GM23338 (cell line): ENCODE results near the gene TMEM270. TPM values are rescaled to one million over a fixed set of nuclear protein-coding genes. Genes with fewer than 3 reads are reported as not detected.

Experiments used
- ATAC-seq: fragments of 200-7000 bp; cut with Tn5 transposase; 3 replicates; pipeline ENCODE4 v1.9.1; 2020
- DNase-seq: peaks from one replicate; pipeline ENCODE4 v3.0.0-alpha.2; 2015; ENCODE audit warnings: low spot score
- H2AFZ ChIP-seq: fragments of 200-600 bp; sonication (generic); 2 replicates; pipeline ENCODE4 v1.8.0; 2016; ENCODE audit warnings: antibody characterized with exemption, mild to moderate bottlenecking, moderate library complexity
- H3F3A ChIP-seq: fragments of 200-600 bp; sonication (generic); replicated peaks from 2 replicates; pipeline ENCODE4 v1.8.0; 2017; ENCODE audit warnings: antibody characterized with exemption, mixed run types, low read depth
- H3K27ac ChIP-seq: fragments of 200-600 bp; sonication (generic); 2 replicates; pipeline ENCODE4 v1.6.1; 2016; ENCODE audit warnings: low read depth
- H3K27me3 ChIP-seq: fragments of 200-600 bp; sonication (generic); 2 replicates; pipeline ENCODE4 v1.8.0; 2016; ENCODE audit warnings: mild to moderate bottlenecking, mixed run types, moderate library complexity; ENCODE audit not compliant: insufficient read depth
- H3K36me3 ChIP-seq: fragments of 200-600 bp; sonication (generic); 2 replicates; pipeline ENCODE4 v1.8.0; 2016; ENCODE audit warnings: mild to moderate bottlenecking; ENCODE audit not compliant: insufficient read depth
- H3K4me1 ChIP-seq: fragments of 200-600 bp; sonication (generic); 2 replicates; pipeline ENCODE4 v1.8.0; 2016; ENCODE audit warnings: mild to moderate bottlenecking, moderate library complexity; ENCODE audit not compliant: insufficient read depth
- H3K4me2 ChIP-seq: fragments of 200-600 bp; sonication (generic); 2 replicates; pipeline ENCODE4 v1.7.1; 2017; ENCODE audit warnings: mixed run types
- H3K4me3 ChIP-seq: fragments of 200-600 bp; sonication (generic); 2 replicates; pipeline ENCODE4 v1.6.1; 2016; ENCODE audit warnings: mixed run types
- H3K79me2 ChIP-seq: fragments of 200-600 bp; sonication (generic); replicated peaks from 2 replicates; pipeline ENCODE4 v1.8.0; 2017; ENCODE audit warnings: mild to moderate bottlenecking; ENCODE audit not compliant: insufficient read depth
- H3K9me2 ChIP-seq: fragments of 200-600 bp; sonication (generic); 2 replicates; pipeline ENCODE4 v1.8.0; 2017; ENCODE audit not compliant: insufficient read depth
- H4K20me1 ChIP-seq: fragments of 200-600 bp; sonication (generic); replicated peaks from 2 replicates; pipeline ENCODE4 v1.8.0; 2017; ENCODE audit warnings: mild to moderate bottlenecking; ENCODE audit not compliant: insufficient read depth
- H3K27ac Mint-ChIP-seq: 2 replicates; pipeline ENCODE4 v1.8.0; 2020; ENCODE audit warnings: inconsistent platforms, mild to moderate bottlenecking, moderate library complexity, mixed read lengths
- H3K27me3 Mint-ChIP-seq: 3 replicates; pipeline ENCODE4 v1.8.0; 2022; ENCODE audit warnings: low read depth, mild to moderate bottlenecking, moderate library complexity, mixed read lengths, inconsistent platforms; ENCODE audit not compliant: insufficient read depth, poor library complexity
- H3K36me3 Mint-ChIP-seq: 3 replicates; pipeline ENCODE4 v1.8.0; 2021; ENCODE audit warnings: low read depth, mild to moderate bottlenecking, inconsistent platforms, moderate library complexity, mixed read lengths
- H3K4me1 Mint-ChIP-seq: 3 replicates; pipeline ENCODE4 v1.8.0; 2020; ENCODE audit warnings: mild to moderate bottlenecking, inconsistent platforms, mixed read lengths
- H3K4me3 Mint-ChIP-seq: 3 replicates; pipeline ENCODE4 v1.8.0; 2021; ENCODE audit warnings: moderate library complexity, mild to moderate bottlenecking, inconsistent platforms, mixed read lengths
- H3K9me3 Mint-ChIP-seq: 3 replicates; pipeline ENCODE4 v1.8.0; 2020; ENCODE audit warnings: moderate library complexity, mild to moderate bottlenecking, inconsistent platforms, mixed read lengths
- CTCF ChIP-seq, 2 experiments: fragments of 200-600 bp in 1 of 2; sonication (generic) in 1 of 2; conservative IDR thresholded peaks; 2 replicates each; pipeline versions ENCODE4 v1.5.1 to v1.6.1; 2016 to 2017; ENCODE audit warnings: antibody characterized with exemption in 2 of 2, low read depth in 2 of 2, mild to moderate bottlenecking in 2 of 2, moderate library complexity in 1 of 2
- EZH2 ChIP-seq: fragments of 200-600 bp; sonication (generic); IDR thresholded peaks from one replicate; pipeline ENCODE4 v1.8.0; 2017; ENCODE audit warnings: antibody characterized with exemption, mild to moderate bottlenecking, low read depth; ENCODE audit not compliant: unreplicated experiment
- EZH2phosphoT487 ChIP-seq: fragments of 200-600 bp; sonication (generic); IDR thresholded peaks from one replicate; pipeline ENCODE4 v1.8.1; 2018; ENCODE audit warnings: antibody characterized with exemption; ENCODE audit not compliant: unreplicated experiment
- NANOG ChIP-seq: IDR thresholded peaks from 2 replicates; pipeline ENCODE4 v1.6.1; 2016; ENCODE audit warnings: antibody characterized with exemption, borderline replicate concordance
- REST ChIP-seq: IDR thresholded peaks from one replicate; pipeline ENCODE4 v1.6.1; 2018; ENCODE audit warnings: antibody characterized with exemption; ENCODE audit not compliant: unreplicated experiment
- STAT1 ChIP-seq: IDR thresholded peaks from one replicate; pipeline ENCODE4 v1.6.1; 2016; ENCODE audit warnings: antibody characterized with exemption; ENCODE audit not compliant: unreplicated experiment
- polyA plus RNA-seq: library from polyadenylated mRNA; unstranded; fragments of >200 nt; fragmentation: Nextera tagmentation; extraction: Ambion mirVana; gene quantifications from 2 replicates; pipeline ENCODE4 v1.2.1, GENCODE V29; 2016
- total RNA-seq: library from RNA; depleted of rRNA; stranded (reverse); fragments of >200 nt; shearing (Covaris generic); gene quantifications from 2 replicates; pipeline ENCODE4 v1.2.3, GENCODE V29; 2014

The TMEM270 gene
- total and polyA plus RNA-seq, 2 experiments from 2014 or later: not detected

GRCh38 chr7:73887762-73888161 is 26.8 kb downstream of the TMEM270 start (continued):
- TF ChIP-seq EZH2 (no peak), NANOG (no peak), CTCF (conservative IDR thresholded peaks at IDR 0.05; ENCODE audit: low read depth in 2 of 2) (no peak), EZH2phosphoT487 (no peak), REST (no peak)

GRCh38 chr7:73888959-73889358 is 28.0 kb downstream of the TMEM270 start:
- H3K4me3 ChIP-seq: no peak overlapping the region
- Mint-ChIP-seq H3K4me3 (no peak overlapping the region), H3K27ac (no peak overlapping the region), H3K4me1 (peaks cover 3% of the 10 kb centered on the region), H3K27me3 (peaks cover 7% of the 10 kb centered on the region), H3K9me3 (no peaks in the 10 kb centered on the region; the same call in 2 of the 3 replicates), H3K36me3 (no peaks in the 10 kb centered on the region; the same call in 2 of the 3 replicates)
- no peaks in the 10 kb centered on the region for H4K20me1 ChIP-seq
- H2AFZ ChIP-seq: no peak overlapping the region
- no peaks in the 10 kb centered on the region for H3F3A ChIP-seq
- H3K79me2 ChIP-seq: no peaks in the 10 kb centered on the region
- ATAC-seq (peak; percentile 29), DNase-seq (peak; percentile 70)
- H3K27ac ChIP-seq: no peak overlapping the region
- no peaks in the 10 kb centered on the region for H3K36me3 ChIP-seq
- H3K4me2 ChIP-seq: no peak overlapping the region
- H3K9me2 ChIP-seq: no peaks in the 10 kb centered on the region
- H3K27me3 ChIP-seq: no peaks in the 10 kb centered on the region
- TF ChIP-seq STAT1 (no peak), CTCF (conservative IDR thresholded peaks at IDR 0.05; ENCODE audit: low read depth in 2 of 2) (0 out of 4 replicates have a peak, but pooled peaks of 1 of the 2 experiments have one; percentile 8)
- no peaks in the 10 kb centered on the region for H3K4me1 ChIP-seq
